ENCODE data around the gene LRRC32. TPM values are rescaled to one million over a fixed set of nuclear protein-coding genes. Genes with fewer than 3 reads are reported as not detected.
A peak's percentile ranks its signal among the peaks of the same experiment; 100 is the strongest.

Gene LRRC32
- total and polyA plus RNA-seq, 2 donors (not counting 1 experiment from before 2014, with no cell fraction given) = 19.2 to 103 TPM

DNA sequence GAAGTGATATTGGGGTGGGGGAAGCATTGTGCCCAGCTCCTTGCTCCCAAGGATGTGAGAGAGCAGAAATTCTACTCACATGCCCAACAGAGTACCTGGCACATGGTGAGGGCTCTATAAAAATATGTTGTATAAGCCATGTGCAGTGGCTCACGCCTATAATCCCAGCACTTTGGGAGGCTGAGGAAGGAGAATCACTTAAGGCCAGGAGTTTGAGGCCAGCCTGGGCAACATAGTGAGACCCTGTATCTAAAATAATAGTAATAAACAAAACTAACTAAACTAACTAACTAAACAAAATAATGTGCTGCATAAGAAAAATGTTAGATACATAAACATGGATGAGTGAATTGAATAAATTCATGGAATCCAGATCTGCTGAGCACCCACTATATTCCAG lies 33.2 kb upstream of the LRRC32 start:
- no peaks in the 10 kb centered on the region for H3K9me3 ChIP-seq (ENCODE audit: control insufficient read depth, insufficient read depth, low read depth, low read length)
- no peak overlapping the region for H3K27ac ChIP-seq (ENCODE audit: insufficient read depth, low read length)
- H3K4me2 ChIP-seq (ENCODE audit: extremely low read depth, insufficient read depth, low read length) = no peak overlapping the region
- H3K79me2 ChIP-seq (ENCODE audit: control insufficient read depth, insufficient read depth, low read length) = no peaks in the 10 kb centered on the region
- no peaks in the 10 kb centered on the region for H3K36me3 ChIP-seq (ENCODE audit: control insufficient read depth, insufficient read depth, low read length)
- no peak overlapping the region for H3K4me3 ChIP-seq (replicated peaks in 1 of 4; ENCODE audit: control extremely low read depth in 1 of 4, insufficient read depth in 1 of 4, low read depth in 3 of 4, low read length in 4 of 4)
- DNase-seq (ENCODE audit: low read depth in 2 of 2) = no peak
- H3K27me3 ChIP-seq (ENCODE audit: control insufficient read depth, insufficient read depth, low read length) = peaks cover 14% of the 10 kb centered on the region
- no peak overlapping the region for H3K9ac ChIP-seq (ENCODE audit: insufficient read depth, low read length)
- H4K20me1 ChIP-seq (ENCODE audit: control insufficient read depth, extremely low read depth, insufficient read depth, low read length) = no peaks in the 10 kb centered on the region
- peaks cover 32% of the 10 kb centered on the region for H3K4me1 ChIP-seq (ENCODE audit: control insufficient read depth, extremely low read depth, insufficient read depth, low read length)
- no peak overlapping the region for H2AFZ ChIP-seq (ENCODE audit: low read length)
- TF ChIP-seq CTCF (conservative IDR thresholded peaks at IDR 0.05 in 1 of 2, IDR thresholded peaks at IDR 0.05 in 1 of 2; ENCODE audit: low read depth in 1 of 2, low read length in 2 of 2) = no peak
- TF ChIP-seq EZH2 (IDR thresholded peaks at IDR 0.05; ENCODE audit: low read length, missing control alignments) = no peak

DNA sequence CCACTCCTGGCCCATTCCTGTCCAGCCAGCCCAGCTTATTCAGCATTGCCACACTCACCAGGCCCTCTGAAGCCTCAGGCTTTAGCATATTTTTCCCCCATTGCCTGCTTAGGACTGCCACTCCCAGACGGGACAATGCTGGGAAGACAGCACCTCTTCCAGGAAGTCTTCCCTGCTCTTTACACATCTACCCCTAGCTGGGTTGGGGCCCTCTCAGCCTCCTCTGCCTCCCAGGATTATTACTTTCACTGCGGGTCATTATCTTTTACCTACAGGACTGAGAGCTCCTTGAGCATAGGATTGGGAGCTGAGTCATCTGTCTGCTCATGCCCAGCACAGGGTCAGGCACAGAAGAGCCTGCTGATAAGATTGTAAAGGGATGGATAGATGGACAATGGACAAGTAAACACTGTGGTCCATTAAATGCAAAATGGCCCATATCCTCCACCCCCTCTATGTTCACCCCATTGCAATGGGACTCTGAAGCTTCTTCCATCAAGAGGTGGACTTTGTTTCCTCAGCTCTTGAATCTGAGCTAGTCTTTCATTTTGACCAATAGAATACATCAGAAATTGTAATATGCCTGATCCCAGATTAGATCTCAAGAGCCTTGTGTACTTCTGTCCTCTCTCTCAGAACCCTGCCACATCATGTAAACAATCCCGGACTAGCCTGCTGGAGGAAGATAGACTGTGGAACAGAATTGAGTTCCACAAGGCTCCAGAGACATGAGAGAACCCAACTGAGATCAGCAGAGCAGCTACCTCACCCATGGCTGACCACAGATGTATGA lies 32.0 kb upstream of the LRRC32 start:
- Histone ChIP-seq H4K20me1 (ENCODE audit: control insufficient read depth, extremely low read depth, insufficient read depth, low read length) (no peaks in the 10 kb centered on the region), H3K27me3 (ENCODE audit: control insufficient read depth, insufficient read depth, low read length) (peaks cover 10% of the 10 kb centered on the region), H3K4me1 (ENCODE audit: control insufficient read depth, extremely low read depth, insufficient read depth, low read length) (peaks cover 32% of the 10 kb centered on the region), H3K4me3 (replicated peaks in 1 of 4; ENCODE audit: control extremely low read depth in 1 of 4, insufficient read depth in 1 of 4, low read depth in 3 of 4, low read length in 4 of 4) (no peak overlapping the region), H3K4me2 (ENCODE audit: extremely low read depth, insufficient read depth, low read length) (no peak overlapping the region), H3K9ac (ENCODE audit: insufficient read depth, low read length) (no peak overlapping the region), H3K79me2 (ENCODE audit: control insufficient read depth, insufficient read depth, low read length) (no peaks in the 10 kb centered on the region), H2AFZ (ENCODE audit: low read length) (no peak overlapping the region), H3K9me3 (ENCODE audit: control insufficient read depth, insufficient read depth, low read depth, low read length) (no peaks in the 10 kb centered on the region), H3K27ac (ENCODE audit: insufficient read depth, low read length) (no peak overlapping the region), H3K36me3 (ENCODE audit: control insufficient read depth, insufficient read depth, low read length) (no peaks in the 10 kb centered on the region)
- no peak for DNase-seq (ENCODE audit: low read depth in 2 of 2)
- TF ChIP-seq CTCF (conservative IDR thresholded peaks at IDR 0.05 in 1 of 2, IDR thresholded peaks at IDR 0.05 in 1 of 2; ENCODE audit: low read depth in 1 of 2, low read length in 2 of 2) (no peak), EZH2 (IDR thresholded peaks at IDR 0.05; ENCODE audit: low read length, missing control alignments) (no peak)

GRCh38 chr11:76701294-76702040 lies 30.9 kb upstream of the LRRC32 start:
- no peak overlapping the region for H3K4me3 ChIP-seq (replicated peaks in 1 of 4; ENCODE audit: control extremely low read depth in 1 of 4, insufficient read depth in 1 of 4, low read depth in 3 of 4, low read length in 4 of 4)
- H3K9ac ChIP-seq (ENCODE audit: insufficient read depth, low read length) = no peak overlapping the region
- DNase-seq (ENCODE audit: low read depth in 2 of 2) = peak; percentile 60 to 66
- H3K27me3 ChIP-seq (ENCODE audit: control insufficient read depth, insufficient read depth, low read length) = peaks cover 10% of the 10 kb centered on the region
- peaks cover 32% of the 10 kb centered on the region for H3K4me1 ChIP-seq (ENCODE audit: control insufficient read depth, extremely low read depth, insufficient read depth, low read length)
- TF ChIP-seq CTCF (conservative IDR thresholded peaks at IDR 0.05 in 1 of 2, IDR thresholded peaks at IDR 0.05 in 1 of 2; ENCODE audit: low read depth in 1 of 2, low read length in 2 of 2) = no peak
- TF ChIP-seq EZH2 (IDR thresholded peaks at IDR 0.05; ENCODE audit: low read length, missing control alignments) = no peak
- H2AFZ ChIP-seq (ENCODE audit: low read length) = peak overlapping the region; percentile 13
- no peaks in the 10 kb centered on the region for H3K36me3 ChIP-seq (ENCODE audit: control insufficient read depth, insufficient read depth, low read length)
- H3K27ac ChIP-seq (ENCODE audit: insufficient read depth, low read length) = peak overlapping the region; percentile 70
- peak overlapping the region; percentile 57 for H3K4me2 ChIP-seq (ENCODE audit: extremely low read depth, insufficient read depth, low read length)
- H3K79me2 ChIP-seq (ENCODE audit: control insufficient read depth, insufficient read depth, low read length) = no peaks in the 10 kb centered on the region
- no peaks in the 10 kb centered on the region for H4K20me1 ChIP-seq (ENCODE audit: control insufficient read depth, extremely low read depth, insufficient read depth, low read length)
- no peaks in the 10 kb centered on the region for H3K9me3 ChIP-seq (ENCODE audit: control insufficient read depth, insufficient read depth, low read depth, low read length)
